PC-3 (cell line): ENCODE measurements around the gene SRSF10. TPM values are rescaled to one million over a fixed set of nuclear protein-coding genes. Genes with fewer than 3 reads are reported as not detected.

Source experiments
- ATAC-seq: fragments of 200-7000 bp; cut with Tn5 transposase; 2 replicates; pipeline ENCODE4 v1.9.1; 2020; ENCODE audit warnings: mild to moderate bottlenecking, moderate library complexity
- BruUV-seq: library from RNA; stranded (reverse); fragments of 400-500 nt; replicated peaks from 2 replicates; lab custom pipeline; 2021; lab: Mats Ljungman, UMichigan
- CTCF ChIA-PET: fragments of 300-600 bp; sonication (Branson Sonifier 250); formaldehyde crosslinking; loops from one replicate; lab custom pipeline; 2022; ENCODE audit warnings: antibody characterized with exemption; lab: Charles Lee
- POLR2A ChIA-PET: fragments of 300-600 bp; sonication (Branson Sonifier 250); formaldehyde crosslinking; loops from one replicate; lab custom pipeline; 2022; ENCODE audit warnings: antibody characterized with exemption; ENCODE audit not compliant: unreplicated experiment; lab: Charles Lee
- DNase-seq: peaks from one replicate; pipeline ENCODE4 v3.0.0-alpha.2; 2015
- H2AFZ ChIP-seq: fragments of 300-600 bp; sonication (generic); 2 replicates; pipeline ENCODE4 v1.6.0; 2016; ENCODE audit warnings: antibody characterized with exemption, low read length
- H3F3A ChIP-seq: fragments of 300-600 bp; sonication (generic); one replicate; pipeline ENCODE4 v1.6.0; 2017; ENCODE audit warnings: antibody characterized with exemption, low read length, control low read depth, mild to moderate bottlenecking; ENCODE audit not compliant: unreplicated experiment
- H3K27ac ChIP-seq: fragments of 300-600 bp; sonication (generic); 2 replicates; pipeline ENCODE4 v1.5.1; 2016; ENCODE audit warnings: mild to moderate bottlenecking, low read length
- H3K27me3 ChIP-seq: fragments of 300-600 bp; sonication (generic); 2 replicates; pipeline ENCODE4 v1.6.1; 2016; ENCODE audit warnings: low read length, mixed read lengths
- H3K36me3 ChIP-seq: fragments of 300-600 bp; sonication (generic); 2 replicates; pipeline ENCODE4 v1.6.1; 2016; ENCODE audit warnings: low read depth, mixed run types, low read length, mixed read lengths
- H3K4me1 ChIP-seq: fragments of 300-600 bp; sonication (generic); 2 replicates; pipeline ENCODE4 v1.5.1; 2016; ENCODE audit warnings: low read length; ENCODE audit not compliant: insufficient read depth
- H3K4me2 ChIP-seq: fragments of 300-600 bp; sonication (generic); 2 replicates; pipeline ENCODE4 v1.6.0; 2016; ENCODE audit warnings: low read length
- H3K4me3 ChIP-seq: fragments of 300-600 bp; sonication (generic); 2 replicates; pipeline ENCODE4 v1.5.1; 2016; ENCODE audit warnings: mild to moderate bottlenecking, low read length, mixed read lengths
- H3K79me2 ChIP-seq: fragments of 300-600 bp; sonication (generic); 2 replicates; pipeline ENCODE4 v1.6.1; 2017; ENCODE audit warnings: low read length, mixed read lengths
- H3K9ac ChIP-seq: fragments of 300-600 bp; sonication (generic); 2 replicates; pipeline ENCODE4 v1.6.0; 2016; ENCODE audit warnings: mild to moderate bottlenecking, low read length
- H3K9me2 ChIP-seq: fragments of 300-600 bp; sonication (generic); replicated peaks from 2 replicates; pipeline ENCODE4 v1.6.1; 2016; ENCODE audit warnings: mixed run types, low read length, mixed read lengths
- H3K9me3 ChIP-seq: fragments of 300-600 bp; sonication (generic); 2 replicates; pipeline ENCODE4 v1.6.1; 2016; ENCODE audit warnings: low read length, mixed read lengths
- H4K20me1 ChIP-seq: fragments of 300-600 bp; sonication (generic); 2 replicates; pipeline ENCODE4 v1.6.1; 2016; ENCODE audit warnings: low read length, mixed read lengths
- EZH2 ChIP-seq: fragments of 300-600 bp; sonication (generic); IDR thresholded peaks from one replicate; pipeline ENCODE4 v1.6.1; 2017; ENCODE audit warnings: antibody characterized with exemption, mild to moderate bottlenecking, low read length; ENCODE audit not compliant: unreplicated experiment
- EZH2phosphoT487 ChIP-seq: fragments of 300-600 bp; sonication (generic); IDR thresholded peaks from 2 replicates; pipeline ENCODE4 v1.6.1; 2018; ENCODE audit warnings: mild to moderate bottlenecking, antibody characterized with exemption, low read length, borderline replicate concordance
- intact Hi-C: fragments of 100-400 bp; cut with micrococcal nuclease; formaldehyde crosslinking; loops from 2 replicates; pipeline ENCODE4 v1.9.0; 2023
- total RNA-seq: library from RNA; depleted of rRNA; stranded (reverse); fragments of >200 nt; gene quantifications from 2 replicates; pipeline ENCODE4 v1.2.3, GENCODE V29; 2014
- TF ChIP-seq, protein P1 (sequence below): fragments of 300-600 bp; sonication (generic); conservative IDR thresholded peaks from 2 replicates; pipeline ENCODE4 v1.5.1; 2017; ENCODE audit warnings: antibody characterized with exemption, low read depth, mild to moderate bottlenecking, low read length

Gene SRSF10
- total RNA-seq, 1 experiment from 2014 or later: 109 TPM

DNA sequence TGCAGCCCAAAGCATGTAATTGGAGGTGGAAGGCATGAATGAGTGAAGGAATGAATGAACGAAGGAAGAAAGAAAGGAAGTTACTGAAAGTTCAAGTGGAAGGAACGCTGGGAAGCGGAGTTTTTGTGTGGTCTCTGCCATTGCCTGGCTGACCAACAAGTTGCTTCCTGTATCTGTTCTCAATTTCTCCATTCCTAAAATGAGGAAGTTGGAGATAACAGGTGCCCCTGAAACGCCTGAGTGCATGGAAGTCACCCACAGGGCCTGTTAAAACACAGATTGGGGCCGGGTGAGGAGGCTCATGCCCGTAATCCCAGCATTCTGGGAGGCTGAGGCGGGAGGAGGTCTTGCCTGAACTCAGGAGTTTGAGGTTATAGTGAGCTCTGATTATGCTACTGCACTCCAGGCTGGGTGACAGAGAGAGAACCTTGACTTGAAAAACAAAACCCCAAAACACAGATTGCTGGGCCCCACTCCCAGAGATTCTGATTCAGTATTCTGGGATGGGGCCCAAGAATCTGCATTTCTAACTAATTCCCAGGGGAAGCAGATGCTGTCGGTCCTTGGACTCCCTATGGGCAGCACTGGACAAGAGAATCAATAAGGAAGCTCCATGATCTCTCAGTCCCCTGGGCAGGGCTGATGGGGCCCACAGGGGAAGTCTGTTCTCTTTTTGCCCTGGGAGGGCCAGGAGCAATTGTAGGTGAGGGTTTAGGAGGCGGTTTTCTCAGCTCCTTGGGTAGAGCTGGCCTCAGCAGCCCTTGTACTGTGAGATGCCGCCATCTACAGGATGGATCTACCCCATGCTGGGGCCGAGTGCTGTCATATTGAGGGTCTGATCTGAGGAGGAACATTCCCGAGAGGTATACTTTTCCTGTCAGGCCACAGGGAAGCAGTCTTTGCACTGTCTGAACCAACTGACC is 63.7 kb downstream of the SRSF10 start:
- no peaks in the 10 kb centered on the region for H3K9me2 ChIP-seq
- H3K36me3 ChIP-seq: no peaks in the 10 kb centered on the region
- peak overlapping the region; percentile 52 for H2AFZ ChIP-seq
- no peak overlapping the region for H3K4me2 ChIP-seq
- POLR2A ChIA-PET: interaction anchor here (0.6 to 0.7 kb wide), 2 partner anchors 10 to 43 kb away, joined by 3 read pairs; partner anchors contain the start of gene PNRC2
- no peak overlapping the region for H3K9ac ChIP-seq
- no peak overlapping the region for H3K4me3 ChIP-seq
- no peaks in the 10 kb centered on the region for H3K27me3 ChIP-seq
- H3F3A ChIP-seq: no peaks in the 10 kb centered on the region
- BruUV-seq: no TSS peak
- H3K27ac ChIP-seq: no peak overlapping the region
- intact Hi-C loops: loop anchor here (1.0 to 5.0 kb wide), 3 partner anchors 48 to 144 kb away; partner anchors contain the start of genes FUCA1 and GALE
- ATAC-seq: peak; percentile 95
- peak; percentile 84 for DNase-seq
- H3K79me2 ChIP-seq: no peaks in the 10 kb centered on the region
- CTCF ChIA-PET: interaction anchor here (0.6 to 1.3 kb wide), 6 partner anchors 48 to 144 kb away, joined by 3 to 17 read pairs (median 8); no protein-coding TSS in a partner anchor
- TF ChIP-seq EZH2: no peak
- TF ChIP-seq, protein P1, sequence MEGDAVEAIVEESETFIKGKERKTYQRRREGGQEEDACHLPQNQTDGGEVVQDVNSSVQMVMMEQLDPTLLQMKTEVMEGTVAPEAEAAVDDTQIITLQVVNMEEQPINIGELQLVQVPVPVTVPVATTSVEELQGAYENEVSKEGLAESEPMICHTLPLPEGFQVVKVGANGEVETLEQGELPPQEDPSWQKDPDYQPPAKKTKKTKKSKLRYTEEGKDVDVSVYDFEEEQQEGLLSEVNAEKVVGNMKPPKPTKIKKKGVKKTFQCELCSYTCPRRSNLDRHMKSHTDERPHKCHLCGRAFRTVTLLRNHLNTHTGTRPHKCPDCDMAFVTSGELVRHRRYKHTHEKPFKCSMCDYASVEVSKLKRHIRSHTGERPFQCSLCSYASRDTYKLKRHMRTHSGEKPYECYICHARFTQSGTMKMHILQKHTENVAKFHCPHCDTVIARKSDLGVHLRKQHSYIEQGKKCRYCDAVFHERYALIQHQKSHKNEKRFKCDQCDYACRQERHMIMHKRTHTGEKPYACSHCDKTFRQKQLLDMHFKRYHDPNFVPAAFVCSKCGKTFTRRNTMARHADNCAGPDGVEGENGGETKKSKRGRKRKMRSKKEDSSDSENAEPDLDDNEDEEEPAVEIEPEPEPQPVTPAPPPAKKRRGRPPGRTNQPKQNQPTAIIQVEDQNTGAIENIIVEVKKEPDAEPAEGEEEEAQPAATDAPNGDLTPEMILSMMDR: peak; percentile 84
- no peaks in the 10 kb centered on the region for H3K9me3 ChIP-seq
- no peaks in the 10 kb centered on the region for H4K20me1 ChIP-seq
- peaks cover 18% of the 10 kb centered on the region for H3K4me1 ChIP-seq

DNA sequence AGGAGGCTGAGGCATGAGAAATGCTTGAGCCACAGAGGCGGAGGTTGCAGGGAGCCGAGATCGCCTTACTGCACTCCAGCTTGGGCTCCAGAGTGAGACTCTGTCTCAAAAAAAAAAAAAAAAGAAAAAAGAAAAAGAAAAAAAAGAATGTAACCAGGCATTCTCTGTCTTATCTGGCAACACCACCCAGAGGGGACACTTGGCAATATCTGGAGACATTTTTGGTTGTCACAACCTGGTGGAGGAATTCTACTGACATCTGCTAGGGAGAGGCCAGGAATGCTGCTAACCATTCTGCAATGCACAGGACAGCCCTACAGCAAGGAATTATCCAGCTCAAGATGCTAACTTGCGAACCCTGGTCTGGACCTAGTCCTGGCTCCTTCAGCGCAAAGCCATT is 64.7 kb downstream of the SRSF10 start:
- Histone ChIP-seq H3K4me2 (no peak overlapping the region), H3K79me2 (no peaks in the 10 kb centered on the region), H3K27ac (no peak overlapping the region), H2AFZ (no peak overlapping the region), H3K4me3 (no peak overlapping the region), H3F3A (no peaks in the 10 kb centered on the region), H3K27me3 (no peaks in the 10 kb centered on the region), H3K9ac (no peak overlapping the region), H4K20me1 (no peaks in the 10 kb centered on the region), H3K9me2 (no peaks in the 10 kb centered on the region), H3K9me3 (no peaks in the 10 kb centered on the region), H3K4me1 (peaks cover 13% of the 10 kb centered on the region), H3K36me3 (no peaks in the 10 kb centered on the region)
- intact Hi-C loops: loop anchor here (5.0 kb wide), 1 partner anchor 113 kb away; the partner anchor contains the start of gene GALE
- DNase-seq: no peak
- TF ChIP-seq, protein P1: no peak
- no peak for TF ChIP-seq EZH2phosphoT487
- TF ChIP-seq EZH2: no peak
- ATAC-seq: no peak
- CTCF ChIA-PET: interaction anchor here (0.6 to 0.7 kb wide), 2 partner anchors 37 to 62 kb away, joined by 4 to 5 read pairs; no protein-coding TSS in a partner anchor
- no TSS peak for BruUV-seq
- POLR2A ChIA-PET: no interaction called here
